ENCODE measurements around the gene COL4A3. TPM values are rescaled to one million over a fixed set of nuclear protein-coding genes. Genes with fewer than 3 reads are reported as not detected.

The COL4A3 gene
- total and polyA plus RNA-seq, 2 donors (not counting 3 experiments of a cell fraction or from before 2014, with no cell fraction given) = not detected

DNA sequence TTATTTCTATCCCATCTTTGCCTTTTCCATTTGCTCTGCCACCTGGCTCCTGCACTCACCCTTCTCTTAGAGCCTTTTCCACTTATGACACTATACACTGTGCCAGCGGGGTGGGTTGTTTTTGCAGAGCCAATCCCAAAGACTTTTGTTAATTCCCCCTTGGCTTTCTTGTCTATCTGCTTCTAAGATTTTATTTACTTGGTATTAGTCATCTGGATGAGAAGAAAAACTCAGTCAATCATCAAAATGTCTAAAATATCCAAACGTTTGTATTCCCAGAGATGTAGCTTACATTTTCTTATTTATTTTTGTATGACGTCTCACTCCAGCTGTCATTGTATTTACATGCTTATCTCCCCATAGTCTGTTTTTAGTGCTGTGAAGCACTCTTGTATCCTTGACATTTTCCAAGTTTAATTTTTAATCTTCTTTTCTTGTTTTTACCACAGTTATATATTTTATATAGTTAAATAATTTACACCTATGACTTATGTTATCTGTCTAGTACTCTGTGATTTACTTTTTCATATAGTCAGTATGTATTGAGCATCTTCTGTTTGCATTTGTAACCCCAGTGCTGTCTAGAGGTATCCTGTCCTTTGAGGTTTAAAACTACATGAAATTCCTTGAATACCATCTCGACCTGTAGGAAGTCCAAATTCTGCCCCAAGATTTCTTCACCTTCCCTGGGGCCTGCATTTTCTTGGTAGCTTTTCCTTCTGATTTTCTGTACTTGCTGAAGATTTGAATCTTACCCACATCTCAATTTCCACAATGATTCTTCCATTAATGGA lies 55.1 kb downstream of the COL4A3 start:
- BruUV-seq (replicated peaks) = no TSS peak
- FAIRE-seq (no peak), DNase-seq (ENCODE audit: low read depth, low spot score) (no peak)
- TF ChIP-seq, protein P1, sequence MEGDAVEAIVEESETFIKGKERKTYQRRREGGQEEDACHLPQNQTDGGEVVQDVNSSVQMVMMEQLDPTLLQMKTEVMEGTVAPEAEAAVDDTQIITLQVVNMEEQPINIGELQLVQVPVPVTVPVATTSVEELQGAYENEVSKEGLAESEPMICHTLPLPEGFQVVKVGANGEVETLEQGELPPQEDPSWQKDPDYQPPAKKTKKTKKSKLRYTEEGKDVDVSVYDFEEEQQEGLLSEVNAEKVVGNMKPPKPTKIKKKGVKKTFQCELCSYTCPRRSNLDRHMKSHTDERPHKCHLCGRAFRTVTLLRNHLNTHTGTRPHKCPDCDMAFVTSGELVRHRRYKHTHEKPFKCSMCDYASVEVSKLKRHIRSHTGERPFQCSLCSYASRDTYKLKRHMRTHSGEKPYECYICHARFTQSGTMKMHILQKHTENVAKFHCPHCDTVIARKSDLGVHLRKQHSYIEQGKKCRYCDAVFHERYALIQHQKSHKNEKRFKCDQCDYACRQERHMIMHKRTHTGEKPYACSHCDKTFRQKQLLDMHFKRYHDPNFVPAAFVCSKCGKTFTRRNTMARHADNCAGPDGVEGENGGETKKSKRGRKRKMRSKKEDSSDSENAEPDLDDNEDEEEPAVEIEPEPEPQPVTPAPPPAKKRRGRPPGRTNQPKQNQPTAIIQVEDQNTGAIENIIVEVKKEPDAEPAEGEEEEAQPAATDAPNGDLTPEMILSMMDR (IDR thresholded peaks at IDR 0.05; ENCODE audit: extremely low read depth in 1 of 2, insufficient read depth in 1 of 2, low read depth in 1 of 2, low read length in 2 of 2) = no peak
- TF ChIP-seq JUN (IDR thresholded peaks at IDR 0.05; ENCODE audit: borderline replicate concordance, insufficient read depth, insufficient read length, low read depth) (no peak), MYC (IDR thresholded peaks at IDR 0.05; ENCODE audit: low read depth, low read length) (no peak), GATA2 (IDR thresholded peaks at IDR 0.05; ENCODE audit: insufficient read depth, insufficient read length, low read depth, low read length) (no peak), EZH2 (IDR thresholded peaks at IDR 0.05; ENCODE audit: borderline replicate concordance, low read depth, low read length, severe bottlenecking) (no peak)
- no peak overlapping the region for H2AFZ ChIP-seq (ENCODE audit: low read depth, low read length)
- H3K79me2 ChIP-seq (ENCODE audit: control insufficient read depth, insufficient read depth, low read length) = no peaks in the 10 kb centered on the region
- no peak overlapping the region for H3K4me2 ChIP-seq (ENCODE audit: insufficient read depth, low read length)
- H3K4me1 ChIP-seq (ENCODE audit: control insufficient read depth, extremely low read depth, insufficient read depth, low read length) = no peaks in the 10 kb centered on the region
- H3K27me3 ChIP-seq (ENCODE audit: control insufficient read depth in 2 of 2, insufficient read depth in 2 of 2, low read length in 2 of 2) = no peaks in the 10 kb centered on the region
- intact Hi-C loops (cut with micrococcal nuclease) (no loop called here), dilution Hi-C loops (cut with MboI; ENCODE audit: extremely low pct_ligation_motif_present, low sequenced_read_pairs) (no loop called here)
- no peaks in the 10 kb centered on the region for H3K9me3 ChIP-seq (replicated peaks; ENCODE audit: control insufficient read depth, insufficient read depth, low read length)
- H3K27ac ChIP-seq (ENCODE audit: insufficient read depth, low read depth, low read length) = no peak overlapping the region
- no peaks in the 10 kb centered on the region for H3K36me3 ChIP-seq (ENCODE audit: control insufficient read depth in 2 of 2, extremely low read depth in 1 of 2, insufficient read depth in 2 of 2, low read length in 2 of 2)
- H3K9ac ChIP-seq (replicated peaks; ENCODE audit: extremely low read depth, insufficient read depth, low read length) = no peak overlapping the region
- CTCF ChIA-PET = interaction anchor here (1.7 kb wide), 1 partner anchor 18 kb away, joined by 5 read pairs; no protein-coding TSS in a partner anchor
- no peak overlapping the region for H3K4me3 ChIP-seq (replicated peaks in 1 of 3; ENCODE audit: insufficient read depth in 1 of 3, low read depth in 1 of 3, low read length in 3 of 3)
- no peaks in the 10 kb centered on the region for H3K9me1 ChIP-seq (replicated peaks; ENCODE audit: control insufficient read depth, extremely low read depth, insufficient read depth, low read length)
- no peaks in the 10 kb centered on the region for H4K20me1 ChIP-seq (replicated peaks; ENCODE audit: control insufficient read depth, extremely low read depth, insufficient read depth, low read length)
- POLR2A ChIA-PET = no interaction called here
